H1 (cell line): ENCODE results near the gene UBE4A. TPM values are rescaled to one million over a fixed set of nuclear protein-coding genes. Genes with fewer than 3 reads are reported as not detected.

ENCODE experiments used
- ASH2L ChIP-seq: fragments of 200-600, 300-600 bp; sonication (generic); IDR thresholded peaks from one replicate; pipeline ENCODE4 v1.7.1; 2017; ENCODE audit warnings: low read length
- RFX5 ChIP-seq: IDR thresholded peaks from 2 replicates; pipeline ENCODE4 v1.6.1; 2011; ENCODE audit warnings: low read depth, low read length, improper control_type of control experiment, borderline replicate concordance
- SIRT6 ChIP-seq: IDR thresholded peaks from one replicate; pipeline ENCODE4 v1.7.1; 2012; ENCODE audit warnings: low read length, inconsistent platforms
- YY1 ChIP-seq: IDR thresholded peaks from 2 replicates; pipeline ENCODE4 v1.6.1; 2011; ENCODE audit warnings: low read depth, mild to moderate bottlenecking, low read length
- polyA plus RNA-seq, 7 experiments: library from polyadenylated mRNA; depleted of rRNA in 3 of 7; stranded (reverse) in 5 of 7; unstranded in 2 of 7; fragments of >200 nt in 5 of 7; fragments of 200-250 nt in 2 of 7; gene quantifications; 1 replicate in 5 of 7; 2 replicates in 1 of 7; 4 replicates in 1 of 7; pipeline versions ENCODE4 v1.2.1 to v1.2.3, GENCODE V29; 2011 to 2013; ENCODE audit warnings: missing spikeins in 2 of 7, mixed read lengths in 2 of 7
- total RNA-seq: library from RNA; stranded (reverse); fragmentation: NEBNext Ultra II Directional; extraction: Animal tissue kit (Norgen Biotek cat#: 25700); gene quantifications from 2 replicates; pipeline ENCODE4 v1.2.1, GENCODE V29; 2021
- TF ChIP-seq, protein P1 (sequence below): fragments of 300-600 bp; sonication (generic); IDR thresholded peaks from 2 replicates; pipeline ENCODE4 v1.7.1; 2012; ENCODE audit warnings: low read length, moderate library complexity, mild to moderate bottlenecking, inconsistent platforms; ENCODE audit not compliant: insufficient replicate concordance

The UBE4A gene
- total and polyA plus RNA-seq, 2 of the 8 experiments (the other 6 are each of a cell fraction or from before 2014, with no cell fraction given): 11.3 to 34.5 TPM

- TF ChIP-seq, protein P1, sequence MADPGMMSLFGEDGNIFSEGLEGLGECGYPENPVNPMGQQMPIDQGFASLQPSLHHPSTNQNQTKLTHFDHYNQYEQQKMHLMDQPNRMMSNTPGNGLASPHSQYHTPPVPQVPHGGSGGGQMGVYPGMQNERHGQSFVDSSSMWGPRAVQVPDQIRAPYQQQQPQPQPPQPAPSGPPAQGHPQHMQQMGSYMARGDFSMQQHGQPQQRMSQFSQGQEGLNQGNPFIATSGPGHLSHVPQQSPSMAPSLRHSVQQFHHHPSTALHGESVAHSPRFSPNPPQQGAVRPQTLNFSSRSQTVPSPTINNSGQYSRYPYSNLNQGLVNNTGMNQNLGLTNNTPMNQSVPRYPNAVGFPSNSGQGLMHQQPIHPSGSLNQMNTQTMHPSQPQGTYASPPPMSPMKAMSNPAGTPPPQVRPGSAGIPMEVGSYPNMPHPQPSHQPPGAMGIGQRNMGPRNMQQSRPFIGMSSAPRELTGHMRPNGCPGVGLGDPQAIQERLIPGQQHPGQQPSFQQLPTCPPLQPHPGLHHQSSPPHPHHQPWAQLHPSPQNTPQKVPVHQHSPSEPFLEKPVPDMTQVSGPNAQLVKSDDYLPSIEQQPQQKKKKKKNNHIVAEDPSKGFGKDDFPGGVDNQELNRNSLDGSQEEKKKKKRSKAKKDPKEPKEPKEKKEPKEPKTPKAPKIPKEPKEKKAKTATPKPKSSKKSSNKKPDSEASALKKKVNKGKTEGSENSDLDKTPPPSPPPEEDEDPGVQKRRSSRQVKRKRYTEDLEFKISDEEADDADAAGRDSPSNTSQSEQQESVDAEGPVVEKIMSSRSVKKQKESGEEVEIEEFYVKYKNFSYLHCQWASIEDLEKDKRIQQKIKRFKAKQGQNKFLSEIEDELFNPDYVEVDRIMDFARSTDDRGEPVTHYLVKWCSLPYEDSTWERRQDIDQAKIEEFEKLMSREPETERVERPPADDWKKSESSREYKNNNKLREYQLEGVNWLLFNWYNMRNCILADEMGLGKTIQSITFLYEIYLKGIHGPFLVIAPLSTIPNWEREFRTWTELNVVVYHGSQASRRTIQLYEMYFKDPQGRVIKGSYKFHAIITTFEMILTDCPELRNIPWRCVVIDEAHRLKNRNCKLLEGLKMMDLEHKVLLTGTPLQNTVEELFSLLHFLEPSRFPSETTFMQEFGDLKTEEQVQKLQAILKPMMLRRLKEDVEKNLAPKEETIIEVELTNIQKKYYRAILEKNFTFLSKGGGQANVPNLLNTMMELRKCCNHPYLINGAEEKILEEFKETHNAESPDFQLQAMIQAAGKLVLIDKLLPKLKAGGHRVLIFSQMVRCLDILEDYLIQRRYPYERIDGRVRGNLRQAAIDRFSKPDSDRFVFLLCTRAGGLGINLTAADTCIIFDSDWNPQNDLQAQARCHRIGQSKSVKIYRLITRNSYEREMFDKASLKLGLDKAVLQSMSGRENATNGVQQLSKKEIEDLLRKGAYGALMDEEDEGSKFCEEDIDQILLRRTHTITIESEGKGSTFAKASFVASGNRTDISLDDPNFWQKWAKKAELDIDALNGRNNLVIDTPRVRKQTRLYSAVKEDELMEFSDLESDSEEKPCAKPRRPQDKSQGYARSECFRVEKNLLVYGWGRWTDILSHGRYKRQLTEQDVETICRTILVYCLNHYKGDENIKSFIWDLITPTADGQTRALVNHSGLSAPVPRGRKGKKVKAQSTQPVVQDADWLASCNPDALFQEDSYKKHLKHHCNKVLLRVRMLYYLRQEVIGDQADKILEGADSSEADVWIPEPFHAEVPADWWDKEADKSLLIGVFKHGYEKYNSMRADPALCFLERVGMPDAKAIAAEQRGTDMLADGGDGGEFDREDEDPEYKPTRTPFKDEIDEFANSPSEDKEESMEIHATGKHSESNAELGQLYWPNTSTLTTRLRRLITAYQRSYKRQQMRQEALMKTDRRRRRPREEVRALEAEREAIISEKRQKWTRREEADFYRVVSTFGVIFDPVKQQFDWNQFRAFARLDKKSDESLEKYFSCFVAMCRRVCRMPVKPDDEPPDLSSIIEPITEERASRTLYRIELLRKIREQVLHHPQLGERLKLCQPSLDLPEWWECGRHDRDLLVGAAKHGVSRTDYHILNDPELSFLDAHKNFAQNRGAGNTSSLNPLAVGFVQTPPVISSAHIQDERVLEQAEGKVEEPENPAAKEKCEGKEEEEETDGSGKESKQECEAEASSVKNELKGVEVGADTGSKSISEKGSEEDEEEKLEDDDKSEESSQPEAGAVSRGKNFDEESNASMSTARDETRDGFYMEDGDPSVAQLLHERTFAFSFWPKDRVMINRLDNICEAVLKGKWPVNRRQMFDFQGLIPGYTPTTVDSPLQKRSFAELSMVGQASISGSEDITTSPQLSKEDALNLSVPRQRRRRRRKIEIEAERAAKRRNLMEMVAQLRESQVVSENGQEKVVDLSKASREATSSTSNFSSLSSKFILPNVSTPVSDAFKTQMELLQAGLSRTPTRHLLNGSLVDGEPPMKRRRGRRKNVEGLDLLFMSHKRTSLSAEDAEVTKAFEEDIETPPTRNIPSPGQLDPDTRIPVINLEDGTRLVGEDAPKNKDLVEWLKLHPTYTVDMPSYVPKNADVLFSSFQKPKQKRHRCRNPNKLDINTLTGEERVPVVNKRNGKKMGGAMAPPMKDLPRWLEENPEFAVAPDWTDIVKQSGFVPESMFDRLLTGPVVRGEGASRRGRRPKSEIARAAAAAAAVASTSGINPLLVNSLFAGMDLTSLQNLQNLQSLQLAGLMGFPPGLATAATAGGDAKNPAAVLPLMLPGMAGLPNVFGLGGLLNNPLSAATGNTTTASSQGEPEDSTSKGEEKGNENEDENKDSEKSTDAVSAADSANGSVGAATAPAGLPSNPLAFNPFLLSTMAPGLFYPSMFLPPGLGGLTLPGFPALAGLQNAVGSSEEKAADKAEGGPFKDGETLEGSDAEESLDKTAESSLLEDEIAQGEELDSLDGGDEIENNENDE: no peak
- TF ChIP-seq SIRT6: no peak
- no peak for TF ChIP-seq YY1
- no peak for TF ChIP-seq ASH2L
- TF ChIP-seq RFX5: no peak
Observed at GRCh38 chr11:118341815-118342489, 17.4 kb upstream of the UBE4A start (continued).
